ENCODE data around the gene IGSF21. TPM values are rescaled to one million over a fixed set of nuclear protein-coding genes. Genes with fewer than 3 reads are reported as not detected.

Gene IGSF21
- polyA plus RNA-seq, 4 donors = 0.18 to 0.71 (median 0.49) TPM

- no peak for DNase-seq (ENCODE audit: low read depth in 4 of 4, low spot score in 2 of 4)
Observed at GRCh38 chr1:18247151-18247550, 139.6 kb downstream of the IGSF21 start.

- no peak for DNase-seq (ENCODE audit: low read depth in 4 of 4, low spot score in 2 of 4)
Observed at GRCh38 chr1:18249631-18250030, 142.0 kb downstream of the IGSF21 start.

- DNase-seq (ENCODE audit: low read depth in 4 of 4, low spot score in 2 of 4) = no peak
Observed at GRCh38 chr1:18253093-18253492, 145.5 kb downstream of the IGSF21 start.

GRCh38 chr1:18256282-18257235, 149.0 kb downstream of the IGSF21 start:
- DNase-seq (ENCODE audit: low read depth in 4 of 4, low spot score in 2 of 4) = peak; percentile 43 to 81 (median 70)

- no peak for DNase-seq (ENCODE audit: low read depth in 4 of 4, low spot score in 2 of 4)
Observed at GRCh38 chr1:18257778-18258177, 150.2 kb downstream of the IGSF21 start.

GRCh38 chr1:18261891-18262290, 154.3 kb downstream of the IGSF21 start:
- no peak for DNase-seq (ENCODE audit: low read depth in 4 of 4, low spot score in 2 of 4)

GRCh38 chr1:18262726-18263125, 155.1 kb downstream of the IGSF21 start:
- DNase-seq (ENCODE audit: low read depth in 4 of 4, low spot score in 2 of 4) = no peak

GRCh38 chr1:18263547-18264120, 156.0 kb downstream of the IGSF21 start:
- DNase-seq (ENCODE audit: low read depth in 4 of 4, low spot score in 2 of 4) = no peak

- DNase-seq (ENCODE audit: low read depth in 4 of 4, low spot score in 2 of 4) = no peak
Observed at GRCh38 chr1:18264450-18265039, 156.9 kb downstream of the IGSF21 start.

- DNase-seq (ENCODE audit: low read depth in 4 of 4, low spot score in 2 of 4) = no peak
Observed at GRCh38 chr1:18265641-18266040, 158.0 kb downstream of the IGSF21 start.

- DNase-seq (ENCODE audit: low read depth in 4 of 4, low spot score in 2 of 4) = no peak
Observed at GRCh38 chr1:18266391-18266790, 158.8 kb downstream of the IGSF21 start.

- no peak for DNase-seq (ENCODE audit: low read depth in 4 of 4, low spot score in 2 of 4)
Observed at GRCh38 chr1:18271336-18271735, 163.7 kb downstream of the IGSF21 start.

- no peak for DNase-seq (ENCODE audit: low read depth in 4 of 4, low spot score in 2 of 4)
Observed at GRCh38 chr1:18278946-18279345, 171.3 kb downstream of the IGSF21 start.

- no peak for DNase-seq (ENCODE audit: low read depth in 4 of 4, low spot score in 2 of 4)
Observed at GRCh38 chr1:18279351-18280074, 171.9 kb downstream of the IGSF21 start.

- no peak for DNase-seq (ENCODE audit: low read depth in 4 of 4, low spot score in 2 of 4)
Observed at GRCh38 chr1:18280956-18281355, 173.4 kb downstream of the IGSF21 start.

GRCh38 chr1:18282851-18283600, 175.4 kb downstream of the IGSF21 start:
- no peak for DNase-seq (ENCODE audit: low read depth in 4 of 4, low spot score in 2 of 4)

GRCh38 chr1:18283601-18284385, 176.2 kb downstream of the IGSF21 start:
- no peak for DNase-seq (ENCODE audit: low read depth in 4 of 4, low spot score in 2 of 4)

GRCh38 chr1:18284805-18285537, 177.4 kb downstream of the IGSF21 start:
- DNase-seq (ENCODE audit: low read depth in 4 of 4, low spot score in 2 of 4) = no peak

GRCh38 chr1:18285538-18285924, 177.9 kb downstream of the IGSF21 start:
- DNase-seq (ENCODE audit: low read depth in 4 of 4, low spot score in 2 of 4) = no peak
